Frontal cortex (tissue), 1 donor: ENCODE results near the gene TNK2. TPM values are rescaled to one million over a fixed set of nuclear protein-coding genes. Genes with fewer than 3 reads are reported as not detected.

Experiments used
- small RNA-seq: library from RNA; depleted of rRNA; stranded (forward); fragments of <200 nt; gene quantifications from one replicate; pipeline ENCODE3, GENCODE V24; 2014
- total RNA-seq: library from RNA; depleted of rRNA; stranded (reverse); fragments of >200 nt; gene quantifications from one replicate; pipeline ENCODE4 v1.2.3, GENCODE V29; 2014

TNK2 gene
- total RNA-seq, 1 donor from 2014 or later, result 11.0 TPM

Small RNAs within 50 kb of the gene (small RNA-seq; reads per million reads assigned to genes)
- not detected for gene MIR6829
- gene RNU2-11P, result not detected

Other genes starting within 250 kb of the TNK2 start
- 2.0 TPM for gene MUC20, start 187.6 kb downstream of the TNK2 start, total RNA-seq
- gene MUC4, start 96.6 kb downstream of the TNK2 start, total RNA-seq, result 0.41 TPM
- 113 TPM for gene TFRC, start 173.5 kb upstream of the TNK2 start, total RNA-seq